Gastrocnemius medialis (tissue), 4 donors: Measurements from ENCODE around the gene KCNC3. TPM values are rescaled to one million over a fixed set of nuclear protein-coding genes. Genes with fewer than 3 reads are reported as not detected.
A peak's percentile ranks its signal among the peaks of the same experiment; 100 is the strongest.
"Not testable (repeated sequence)": the region's sequence is repeated elsewhere in the genome, so short reads cannot be mapped to it uniquely, and the experiment has no call there.

Source experiments
- ATAC-seq, 2 donors: fragments of 150-250 bp; one replicate each; pipeline ENCODE4 v1.9.1; 2016
- DNase-seq, 2 donors: peaks; one replicate each; pipeline ENCODE4 v3.0.0-alpha.2; 2019
- H3K27ac ChIP-seq, 4 donors: fragments of 200-600 bp; sonication (generic); 1 replicate in 1 of 4; 2 replicates in 3 of 4; pipeline ENCODE4 v1.5.1; 2016 to 2018; ENCODE audit warnings: mild to moderate bottlenecking in 2 of 4, moderate library complexity in 1 of 4
- H3K27me3 ChIP-seq, 3 donors: fragments of 200-600 bp; sonication (generic) in 2 of 3; 1 replicate in 1 of 3; 2 replicates in 2 of 3; pipeline versions ENCODE4 v1.5.1 to v1.6.0; 2016 to 2019; ENCODE audit warnings: mild to moderate bottlenecking in 1 of 3, moderate library complexity in 1 of 3
- H3K36me3 ChIP-seq, 2 donors: fragments of 200-600 bp; sonication (generic) in 1 of 2; one replicate each; pipeline ENCODE4 v1.5.1; 2017 to 2018
- H3K4me1 ChIP-seq, 2 donors: fragments of 200-600 bp; sonication (generic) in 1 of 2; one replicate each; pipeline ENCODE4 v1.5.1; 2016 to 2017; ENCODE audit warnings: mild to moderate bottlenecking in 2 of 2
- H3K4me3 ChIP-seq, 4 donors: fragments of 200-600 bp; sonication (generic) in 3 of 4; 1 replicate in 1 of 4; 2 replicates in 3 of 4; pipeline ENCODE4 v1.5.1; 2016 to 2019; ENCODE audit warnings: mild to moderate bottlenecking in 2 of 4
- H3K9me3 ChIP-seq, 3 donors: fragments of 200-600 bp; sonication (generic) in 2 of 3; 1 replicate in 1 of 3; 2 replicates in 2 of 3; pipeline ENCODE4 v1.5.1; 2016 to 2019
- POLR2A ChIP-seq, 2 donors: fragments of 450-650 bp; IDR thresholded peaks; one replicate each; pipeline ENCODE4 v1.6.1; 2017; ENCODE audit warnings: antibody characterized with exemption in 2 of 2, mild to moderate bottlenecking in 2 of 2, moderate library complexity in 2 of 2
- in situ Hi-C, 4 donors: fragments of 200-750 bp; cut with MboI; loops; one replicate each; pipeline versions ENCODE4 v1.15.0 to v1.8.0; 2017; ENCODE audit warnings: low sequenced_read_pairs in 4 of 4
- intact Hi-C: fragments of 100-400 bp; cut with DNase I; formaldehyde crosslinking; loops from one replicate; pipeline ENCODE4 v1.15.1; 2023; ENCODE audit warnings: low total_unique reads
- total RNA-seq, 4 donors: library from RNA; depleted of rRNA; stranded (reverse); fragments of >200 nt; gene quantifications; one replicate each; pipeline versions ENCODE4 v1.1.0 to v1.2.3, GENCODE V29; 2016
- TF ChIP-seq, protein P1 (sequence below), 5 experiments: fragments of 450-650 bp in 3 of 5; fragments of 200-600 bp in 2 of 5; sonication (generic) in 2 of 5; IDR thresholded peaks in 4 of 5; conservative IDR thresholded peaks in 1 of 5; 1 replicate in 4 of 5; 2 replicates in 1 of 5; pipeline ENCODE4 v1.5.1; 2016 to 2019; ENCODE audit warnings: antibody characterized with exemption in 5 of 5, mild to moderate bottlenecking in 3 of 5, moderate library complexity in 3 of 5

KCNC3 gene
- total RNA-seq, 4 donors from 2014 or later: 0.25 to 1.4 (median 0.53) TPM

- H3K27me3 ChIP-seq: no peaks in the 10 kb centered on the region
- DNase-seq: no peak
- no peak for ATAC-seq
- no peaks in the 10 kb centered on the region for H3K4me1 ChIP-seq
- no peaks in the 10 kb centered on the region for H3K36me3 ChIP-seq
- no peak for TF ChIP-seq POLR2A (IDR thresholded peaks at IDR 0.05)
- TF ChIP-seq, protein P1, sequence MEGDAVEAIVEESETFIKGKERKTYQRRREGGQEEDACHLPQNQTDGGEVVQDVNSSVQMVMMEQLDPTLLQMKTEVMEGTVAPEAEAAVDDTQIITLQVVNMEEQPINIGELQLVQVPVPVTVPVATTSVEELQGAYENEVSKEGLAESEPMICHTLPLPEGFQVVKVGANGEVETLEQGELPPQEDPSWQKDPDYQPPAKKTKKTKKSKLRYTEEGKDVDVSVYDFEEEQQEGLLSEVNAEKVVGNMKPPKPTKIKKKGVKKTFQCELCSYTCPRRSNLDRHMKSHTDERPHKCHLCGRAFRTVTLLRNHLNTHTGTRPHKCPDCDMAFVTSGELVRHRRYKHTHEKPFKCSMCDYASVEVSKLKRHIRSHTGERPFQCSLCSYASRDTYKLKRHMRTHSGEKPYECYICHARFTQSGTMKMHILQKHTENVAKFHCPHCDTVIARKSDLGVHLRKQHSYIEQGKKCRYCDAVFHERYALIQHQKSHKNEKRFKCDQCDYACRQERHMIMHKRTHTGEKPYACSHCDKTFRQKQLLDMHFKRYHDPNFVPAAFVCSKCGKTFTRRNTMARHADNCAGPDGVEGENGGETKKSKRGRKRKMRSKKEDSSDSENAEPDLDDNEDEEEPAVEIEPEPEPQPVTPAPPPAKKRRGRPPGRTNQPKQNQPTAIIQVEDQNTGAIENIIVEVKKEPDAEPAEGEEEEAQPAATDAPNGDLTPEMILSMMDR (IDR thresholded peaks at IDR 0.05 in 4 of 5, conservative IDR thresholded peaks at IDR 0.05 in 1 of 5): no peak
- H3K9me3 ChIP-seq: no peaks in the 10 kb centered on the region
- in situ Hi-C loops: no loop called here
- H3K27ac ChIP-seq: no peak overlapping the region
- no peak overlapping the region for H3K4me3 ChIP-seq
- intact Hi-C loops: no loop called here
Observed at GRCh38 chr19:50340331-50340730, 11.2 kb upstream of the KCNC3 start.

DNA sequence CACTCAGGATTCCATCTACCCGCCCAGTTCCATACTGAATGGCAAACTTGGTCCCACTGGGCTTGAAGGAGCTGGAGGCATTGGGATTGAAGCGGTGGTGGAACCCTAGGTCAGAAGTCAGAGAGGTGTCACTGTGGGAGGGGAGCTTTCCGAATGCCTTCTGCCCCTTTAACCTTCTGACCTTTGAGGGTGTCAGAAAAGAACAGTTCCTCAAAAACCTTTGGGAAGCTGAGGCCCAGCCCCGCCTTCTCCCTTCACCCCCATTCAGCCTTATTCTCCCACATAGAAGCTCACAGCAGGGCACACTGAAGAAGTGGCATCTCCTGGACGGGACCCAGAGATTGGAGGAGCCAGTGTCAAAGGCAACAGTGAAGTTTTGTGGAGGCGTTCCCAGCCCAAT lies 7.9 kb upstream of the KCNC3 start:
- H3K27ac ChIP-seq, H3K4me3 ChIP-seq, in situ Hi-C loops, H3K9me3 ChIP-seq, H3K36me3 ChIP-seq, ATAC-seq, H3K27me3 ChIP-seq, intact Hi-C loops, DNase-seq: not testable (repeated sequence)
- peaks cover 11 to 12% of the 10 kb centered on the region in 2 donors for H3K4me1 ChIP-seq

DNA sequence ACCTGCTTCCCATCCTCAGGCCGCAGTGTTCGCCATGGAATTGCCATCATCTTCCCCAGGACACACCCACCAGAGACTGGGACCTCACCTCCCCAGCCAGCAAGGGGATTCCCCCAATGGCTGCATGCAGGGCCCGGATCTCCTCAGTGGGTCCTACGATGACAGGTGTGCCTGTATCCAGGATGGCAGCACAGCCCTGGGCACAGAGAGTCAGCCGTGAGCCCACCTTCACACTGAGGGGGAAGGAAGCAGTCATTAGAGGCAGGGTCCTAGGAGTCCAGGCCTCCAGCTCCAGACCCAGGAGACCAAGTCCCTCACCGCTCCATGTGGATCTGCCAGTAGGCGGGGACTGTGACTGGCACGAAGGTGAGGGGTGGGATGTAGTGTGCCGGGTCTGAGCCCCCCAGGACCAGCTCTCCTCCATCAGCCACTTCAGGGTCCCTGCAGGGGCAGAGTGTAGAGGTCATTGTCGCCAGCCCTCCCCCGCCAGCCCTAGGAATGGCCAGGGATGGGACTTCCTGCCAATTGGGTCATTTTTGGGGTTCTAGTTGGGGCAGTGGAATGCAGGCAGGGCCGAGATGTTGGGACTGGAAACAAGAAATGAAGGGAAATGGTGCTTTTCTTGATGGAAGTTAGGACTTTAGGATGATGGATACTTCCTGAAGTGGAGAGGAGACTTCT lies 5.7 kb upstream of the KCNC3 start:
- no peak for ATAC-seq
- no peaks in the 10 kb centered on the region for H3K36me3 ChIP-seq
- H3K4me1 ChIP-seq: peaks cover 24 to 29% of the 10 kb centered on the region in 2 donors
- DNase-seq: peak in 1 of 2 donors; percentile 9
- no peaks in the 10 kb centered on the region for H3K9me3 ChIP-seq
- peaks cover 0 to 11% (median 8%) of the 10 kb centered on the region in 3 donors for H3K27me3 ChIP-seq
- intact Hi-C loops (loop anchor here (5.0 kb wide), 1 partner anchor 47 kb away; the partner anchor contains the start of gene POLD1), in situ Hi-C loops (no loop called here)
- TF ChIP-seq, protein P1 (IDR thresholded peaks at IDR 0.05 in 4 of 5, conservative IDR thresholded peaks at IDR 0.05 in 1 of 5): no peak
- no peak for TF ChIP-seq POLR2A (IDR thresholded peaks at IDR 0.05)
- no peak overlapping the region for H3K27ac ChIP-seq
- no peak overlapping the region for H3K4me3 ChIP-seq

GRCh38 chr19:50333737-50334617 lies 4.8 kb upstream of the KCNC3 start:
- TF ChIP-seq POLR2A (IDR thresholded peaks at IDR 0.05): peak; percentile 60 to 69
- TF ChIP-seq, protein P1 (IDR thresholded peaks at IDR 0.05 in 4 of 5, conservative IDR thresholded peaks at IDR 0.05 in 1 of 5): no peak
- H3K27me3 ChIP-seq: peaks cover 0 to 11% (median 8%) of the 10 kb centered on the region in 3 donors
- peak overlapping the region; percentile 77 to 84 (median 82) for H3K27ac ChIP-seq
- intact Hi-C loops (loop anchor here (2.0 to 5.0 kb wide), 2 partner anchors 48 to 129 kb away; partner anchors contain the start of gene POLD1), in situ Hi-C loops (no loop called here)
- H3K4me1 ChIP-seq: peaks cover 29 to 33% of the 10 kb centered on the region in 2 donors
- no peaks in the 10 kb centered on the region for H3K36me3 ChIP-seq
- no peaks in the 10 kb centered on the region for H3K9me3 ChIP-seq
- DNase-seq (peak; percentile 13 to 36), ATAC-seq (peak; percentile 47 to 50)
- H3K4me3 ChIP-seq: peak overlapping the region; percentile 50 to 65 (median 60)
